HepG2 (cell line): Measurements from ENCODE around the gene CD4. TPM values are rescaled to one million over a fixed set of nuclear protein-coding genes. Genes with fewer than 3 reads are reported as not detected.

Experiments used
- BHLHE40 ChIP-seq: IDR thresholded peaks from 2 replicates; pipeline ENCODE4 v1.6.1; 2011; ENCODE audit warnings: low read length, improper control_type of control experiment
- CHD4 ChIP-seq: fragments of 200-600 bp; sonication (generic); IDR thresholded peaks from 2 replicates; pipeline ENCODE4 v1.7.0; 2017; ENCODE audit warnings: mild to moderate bottlenecking, low read length, borderline replicate concordance
- ELF1 ChIP-seq: sonication (generic); formaldehyde crosslinking; IDR thresholded peaks from 2 replicates; pipeline ENCODE4 v1.4.0; 2020; ENCODE audit warnings: missing genetic modification reagents
- GATAD2A ChIP-seq: IDR thresholded peaks from 2 replicates; pipeline ENCODE4 v1.6.1; 2016
- PITX1 ChIP-seq: sonication (generic); formaldehyde crosslinking; IDR thresholded peaks from 2 replicates; pipeline ENCODE4 v1.5.1; 2020; ENCODE audit warnings: mild to moderate bottlenecking, missing genetic modification reagents
- PRPF4 ChIP-seq: fragments of 200-400 bp; formaldehyde crosslinking; IDR thresholded peaks from 2 replicates; pipeline ENCODE4 v1.6.1; 2016; ENCODE audit warnings: low read length, low read depth; ENCODE audit not compliant: poor library complexity, severe bottlenecking
- RBM22 ChIP-seq: fragments of 200-400 bp; formaldehyde crosslinking; optimal IDR thresholded peaks from 2 replicates; pipeline ENCODE3; 2017; ENCODE audit warnings: mild to moderate bottlenecking, low read length, moderate library complexity
- SRY ChIP-seq: sonication (generic); formaldehyde crosslinking; IDR thresholded peaks from 2 replicates; pipeline ENCODE4 v1.8.0; 2022; ENCODE audit warnings: mild to moderate bottlenecking, missing genetic modification reagents
- ZBTB7A ChIP-seq: sonication (generic); formaldehyde crosslinking; IDR thresholded peaks from 2 replicates; pipeline ENCODE4 v1.8.0; 2022; ENCODE audit warnings: mild to moderate bottlenecking, missing genetic modification reagents
- ZFP36L2 ChIP-seq: sonication (generic); formaldehyde crosslinking; IDR thresholded peaks from 2 replicates; pipeline ENCODE4 v1.4.0; 2020; ENCODE audit warnings: missing genetic modification reagents
- ZNF225 ChIP-seq: sonication (generic); formaldehyde crosslinking; IDR thresholded peaks from 2 replicates; pipeline ENCODE4 v1.4.0; 2020; ENCODE audit warnings: mild to moderate bottlenecking, missing genetic modification reagents
- ZNF251 ChIP-seq: sonication (generic); formaldehyde crosslinking; IDR thresholded peaks from 2 replicates; pipeline ENCODE4 v1.9.0; 2021; ENCODE audit warnings: mild to moderate bottlenecking, missing genetic modification reagents
- ZNF678 ChIP-seq: sonication (generic); formaldehyde crosslinking; IDR thresholded peaks from 2 replicates; pipeline ENCODE4 v1.4.0; 2020; ENCODE audit warnings: mild to moderate bottlenecking, missing genetic modification reagents
- ZNF7 ChIP-seq: IDR thresholded peaks from 2 replicates; pipeline ENCODE4 v1.6.1; 2016; ENCODE audit warnings: missing biosample characterization, missing genetic modification reagents
- ZNF768 ChIP-seq: sonication (generic); formaldehyde crosslinking; IDR thresholded peaks from 2 replicates; pipeline ENCODE4 v1.4.0; 2020; ENCODE audit warnings: missing genetic modification reagents
- ZNF850 ChIP-seq: sonication (generic); formaldehyde crosslinking; conservative IDR thresholded peaks from 2 replicates; pipeline ENCODE4 v1.9.0; 2021; ENCODE audit warnings: mild to moderate bottlenecking, missing genetic modification reagents
- ZSCAN22 ChIP-seq: sonication (generic); formaldehyde crosslinking; IDR thresholded peaks from 2 replicates; pipeline ENCODE4 v1.4.0; 2020; ENCODE audit warnings: mild to moderate bottlenecking, missing genetic modification reagents
- polyA plus RNA-seq, 8 experiments: library from polyadenylated mRNA; depleted of rRNA in 3 of 8; stranded (reverse) in 7 of 8; unstranded in 1 of 8; fragments of >200 nt; fragmentation: Illumina TruSeq in 4 of 8; extraction: Trizol in 4 of 8; gene quantifications; 2 replicates each; pipeline versions ENCODE4 v1.2.1 to v1.2.3, GENCODE V29; 2011 to 2016; ENCODE audit warnings: low read depth in 4 of 8, missing spikeins in 1 of 8, mixed read lengths in 1 of 8; ENCODE audit not compliant: insufficient read depth in 1 of 8
- total RNA-seq, 5 experiments: library from RNA; depleted of rRNA; stranded (reverse); fragments of >200 nt; fragmentation: Illumina TruSeq; extraction: Trizol; gene quantifications; 2 replicates each; pipeline ENCODE4 v1.2.3, GENCODE V29; 2016; ENCODE audit warnings: low read depth in 1 of 5
- TF ChIP-seq, protein P1 (sequence below): sonication (generic); formaldehyde crosslinking; IDR thresholded peaks from 2 replicates; pipeline ENCODE4 v1.8.0; 2022; ENCODE audit warnings: mild to moderate bottlenecking, missing genetic modification reagents, moderate library complexity
- TF ChIP-seq, protein P2 (sequence below): IDR thresholded peaks from 2 replicates; pipeline ENCODE4 v1.6.1; 2016; ENCODE audit warnings: mild to moderate bottlenecking
- TF ChIP-seq, protein P3 (sequence below): sonication (generic); formaldehyde crosslinking; IDR thresholded peaks from 2 replicates; pipeline ENCODE4 v1.5.0; 2020; ENCODE audit warnings: mild to moderate bottlenecking, missing genetic modification reagents, moderate library complexity
- TF ChIP-seq, protein P4 (sequence below): sonication (generic); formaldehyde crosslinking; IDR thresholded peaks from 2 replicates; pipeline ENCODE4 v1.5.0; 2020; ENCODE audit warnings: mild to moderate bottlenecking, missing genetic modification reagents, borderline replicate concordance
- TF ChIP-seq, protein P5 (sequence below): sonication (generic); formaldehyde crosslinking; IDR thresholded peaks from 2 replicates; pipeline ENCODE4 v1.4.0; 2020; ENCODE audit warnings: mild to moderate bottlenecking, missing genetic modification reagents
- TF ChIP-seq, protein P6 (sequence below): IDR thresholded peaks from 2 replicates; pipeline ENCODE4 v1.6.1; 2012; ENCODE audit warnings: low read depth, low read length, improper control_type of control experiment

The CD4 gene
- total and polyA plus RNA-seq, 2 of the 13 experiments (the other 11 are each of a cell fraction or from before 2014, with no cell fraction given), result 0.07 to 0.95 TPM

DNA sequence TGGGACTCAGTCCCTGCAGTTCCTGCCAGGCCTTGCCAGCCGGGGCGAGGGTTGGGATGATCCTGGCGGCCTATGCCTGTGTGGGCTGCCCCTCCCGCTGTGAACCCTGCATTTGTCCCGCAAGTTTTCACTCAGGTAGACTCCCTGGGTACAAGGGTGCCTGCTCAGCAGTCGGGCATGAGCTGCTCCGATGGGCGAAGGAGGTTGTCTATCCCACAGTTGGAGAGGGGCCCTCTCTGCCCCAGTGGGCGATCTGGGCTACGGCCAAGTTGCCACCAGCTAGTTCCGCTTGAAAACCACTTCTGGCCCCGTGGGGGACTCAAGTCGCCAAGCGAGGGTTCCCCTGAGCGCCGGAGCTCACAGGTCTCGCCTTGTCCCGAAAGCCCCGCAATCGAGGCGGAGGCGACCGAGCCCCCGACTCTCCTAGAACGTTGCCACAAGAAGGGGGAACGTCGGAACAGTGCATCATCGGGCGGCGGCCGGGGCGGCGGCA lies 77.6 kb downstream of the CD4 start (continued):
- TF ChIP-seq PRPF4, result no peak
- no peak for TF ChIP-seq ZBTB7A (CRISPR knock-in tag)
- TF ChIP-seq ZNF251 (CRISPR knock-in tag), result no peak
- no peak for TF ChIP-seq ZNF7 (CRISPR knock-in tag)
- no peak for TF ChIP-seq ZNF850
- TF ChIP-seq CHD4, result no peak
- TF ChIP-seq ZFP36L2 (CRISPR knock-in tag), result no peak
- no peak for TF ChIP-seq ZNF678 (CRISPR knock-in tag)
- TF ChIP-seq ZSCAN22 (CRISPR knock-in tag), result no peak
- TF ChIP-seq, protein P1, sequence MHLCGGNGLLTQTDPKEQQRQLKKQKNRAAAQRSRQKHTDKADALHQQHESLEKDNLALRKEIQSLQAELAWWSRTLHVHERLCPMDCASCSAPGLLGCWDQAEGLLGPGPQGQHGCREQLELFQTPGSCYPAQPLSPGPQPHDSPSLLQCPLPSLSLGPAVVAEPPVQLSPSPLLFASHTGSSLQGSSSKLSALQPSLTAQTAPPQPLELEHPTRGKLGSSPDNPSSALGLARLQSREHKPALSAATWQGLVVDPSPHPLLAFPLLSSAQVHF (CRISPR knock-in tag), result 0 out of 2 replicates have a peak, but pooled peaks have one; percentile 15
- no peak for TF ChIP-seq ZNF225 (CRISPR knock-in tag)
- peak; percentile 8 for TF ChIP-seq GATAD2A (CRISPR knock-in tag)
- TF ChIP-seq SRY (CRISPR knock-in tag), result 0 out of 2 replicates have a peak, but pooled peaks have one; percentile 13
- TF ChIP-seq, protein P2, sequence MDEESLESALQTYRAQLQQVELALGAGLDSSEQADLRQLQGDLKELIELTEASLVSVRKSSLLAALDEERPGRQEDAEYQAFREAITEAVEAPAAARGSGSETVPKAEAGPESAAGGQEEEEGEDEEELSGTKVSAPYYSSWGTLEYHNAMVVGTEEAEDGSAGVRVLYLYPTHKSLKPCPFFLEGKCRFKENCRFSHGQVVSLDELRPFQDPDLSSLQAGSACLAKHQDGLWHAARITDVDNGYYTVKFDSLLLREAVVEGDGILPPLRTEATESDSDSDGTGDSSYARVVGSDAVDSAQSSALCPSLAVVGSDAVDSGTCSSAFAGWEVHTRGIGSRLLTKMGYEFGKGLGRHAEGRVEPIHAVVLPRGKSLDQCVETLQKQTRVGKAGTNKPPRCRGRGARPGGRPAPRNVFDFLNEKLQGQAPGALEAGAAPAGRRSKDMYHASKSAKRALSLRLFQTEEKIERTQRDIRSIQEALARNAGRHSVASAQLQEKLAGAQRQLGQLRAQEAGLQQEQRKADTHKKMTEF, result peak; percentile 1; the same call in 1 of the 2 replicates
- TF ChIP-seq ZNF768 (CRISPR knock-in tag), result no peak
- TF ChIP-seq, protein P3, sequence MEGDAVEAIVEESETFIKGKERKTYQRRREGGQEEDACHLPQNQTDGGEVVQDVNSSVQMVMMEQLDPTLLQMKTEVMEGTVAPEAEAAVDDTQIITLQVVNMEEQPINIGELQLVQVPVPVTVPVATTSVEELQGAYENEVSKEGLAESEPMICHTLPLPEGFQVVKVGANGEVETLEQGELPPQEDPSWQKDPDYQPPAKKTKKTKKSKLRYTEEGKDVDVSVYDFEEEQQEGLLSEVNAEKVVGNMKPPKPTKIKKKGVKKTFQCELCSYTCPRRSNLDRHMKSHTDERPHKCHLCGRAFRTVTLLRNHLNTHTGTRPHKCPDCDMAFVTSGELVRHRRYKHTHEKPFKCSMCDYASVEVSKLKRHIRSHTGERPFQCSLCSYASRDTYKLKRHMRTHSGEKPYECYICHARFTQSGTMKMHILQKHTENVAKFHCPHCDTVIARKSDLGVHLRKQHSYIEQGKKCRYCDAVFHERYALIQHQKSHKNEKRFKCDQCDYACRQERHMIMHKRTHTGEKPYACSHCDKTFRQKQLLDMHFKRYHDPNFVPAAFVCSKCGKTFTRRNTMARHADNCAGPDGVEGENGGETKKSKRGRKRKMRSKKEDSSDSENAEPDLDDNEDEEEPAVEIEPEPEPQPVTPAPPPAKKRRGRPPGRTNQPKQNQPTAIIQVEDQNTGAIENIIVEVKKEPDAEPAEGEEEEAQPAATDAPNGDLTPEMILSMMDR (CRISPR knock-in tag), result no peak
- no peak for TF ChIP-seq BHLHE40
- no peak for TF ChIP-seq PITX1 (CRISPR knock-in tag)
- TF ChIP-seq ELF1 (CRISPR knock-in tag), result no peak
- TF ChIP-seq, protein P4, sequence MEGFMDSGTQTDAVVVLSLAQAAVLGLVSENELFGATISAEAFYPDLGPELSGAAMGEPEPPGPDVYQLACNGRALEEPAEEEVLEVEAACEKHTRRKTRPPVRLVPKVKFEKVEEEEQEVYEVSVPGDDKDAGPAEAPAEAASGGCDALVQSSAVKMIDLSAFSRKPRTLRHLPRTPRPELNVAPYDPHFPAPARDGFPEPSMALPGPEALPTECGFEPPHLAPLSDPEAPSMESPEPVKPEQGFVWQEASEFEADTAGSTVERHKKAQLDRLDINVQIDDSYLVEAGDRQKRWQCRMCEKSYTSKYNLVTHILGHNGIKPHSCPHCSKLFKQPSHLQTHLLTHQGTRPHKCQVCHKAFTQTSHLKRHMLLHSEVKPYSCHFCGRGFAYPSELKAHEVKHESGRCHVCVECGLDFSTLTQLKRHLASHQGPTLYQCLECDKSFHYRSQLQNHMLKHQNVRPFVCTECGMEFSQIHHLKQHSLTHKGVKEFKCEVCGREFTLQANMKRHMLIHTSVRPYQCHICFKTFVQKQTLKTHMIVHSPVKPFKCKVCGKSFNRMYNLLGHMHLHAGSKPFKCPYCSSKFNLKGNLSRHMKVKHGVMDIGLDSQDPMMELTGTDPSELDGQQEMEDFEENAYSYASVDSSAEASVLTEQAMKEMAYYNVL (CRISPR knock-in tag), result no peak
- TF ChIP-seq, protein P5, sequence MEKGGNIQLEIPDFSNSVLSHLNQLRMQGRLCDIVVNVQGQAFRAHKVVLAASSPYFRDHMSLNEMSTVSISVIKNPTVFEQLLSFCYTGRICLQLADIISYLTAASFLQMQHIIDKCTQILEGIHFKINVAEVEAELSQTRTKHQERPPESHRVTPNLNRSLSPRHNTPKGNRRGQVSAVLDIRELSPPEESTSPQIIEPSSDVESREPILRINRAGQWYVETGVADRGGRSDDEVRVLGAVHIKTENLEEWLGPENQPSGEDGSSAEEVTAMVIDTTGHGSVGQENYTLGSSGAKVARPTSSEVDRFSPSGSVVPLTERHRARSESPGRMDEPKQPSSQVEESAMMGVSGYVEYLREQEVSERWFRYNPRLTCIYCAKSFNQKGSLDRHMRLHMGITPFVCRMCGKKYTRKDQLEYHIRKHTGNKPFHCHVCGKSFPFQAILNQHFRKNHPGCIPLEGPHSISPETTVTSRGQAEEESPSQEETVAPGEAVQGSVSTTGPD (CRISPR knock-in tag), result no peak
- TF ChIP-seq, protein P6, sequence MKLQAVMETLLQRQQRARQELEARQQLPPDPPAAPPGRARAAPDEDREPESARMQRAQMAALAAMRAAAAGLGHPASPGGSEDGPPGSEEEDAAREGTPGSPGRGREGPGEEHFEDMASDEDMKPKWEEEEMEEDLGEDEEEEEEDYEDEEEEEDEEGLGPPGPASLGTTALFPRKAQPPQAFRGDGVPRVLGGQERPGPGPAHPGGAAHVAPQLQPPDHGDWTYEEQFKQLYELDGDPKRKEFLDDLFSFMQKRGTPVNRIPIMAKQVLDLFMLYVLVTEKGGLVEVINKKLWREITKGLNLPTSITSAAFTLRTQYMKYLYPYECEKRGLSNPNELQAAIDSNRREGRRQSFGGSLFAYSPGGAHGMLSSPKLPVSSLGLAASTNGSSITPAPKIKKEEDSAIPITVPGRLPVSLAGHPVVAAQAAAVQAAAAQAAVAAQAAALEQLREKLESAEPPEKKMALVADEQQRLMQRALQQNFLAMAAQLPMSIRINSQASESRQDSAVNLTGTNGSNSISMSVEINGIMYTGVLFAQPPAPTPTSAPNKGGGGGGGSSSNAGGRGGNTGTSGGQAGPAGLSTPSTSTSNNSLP, result no peak
- no peak for TF ChIP-seq RBM22
